Measurements from ENCODE around the gene ANKHD1.
A peak's percentile ranks its signal among the peaks of the same experiment; 100 is the strongest.

ANKHD1 gene

GRCh38 chr5:140401362-140402257 is at the start of gene ANKHD1:
ANKHD1 (plus strand) TSS chr5:140401833; CDS start chr5:140401968, 135 bp downstream.
- FAIRE-seq: peak; percentile 97
- peak; percentile 79 for DNase-seq (ENCODE audit: extremely low spot score, insufficient read length, low read depth)

- FAIRE-seq: no peak
- DNase-seq (ENCODE audit: extremely low spot score, insufficient read length, low read depth): no peak
Observed at GRCh38 chr5:140355546-140355945, 46.1 kb upstream of the ANKHD1 start.

GRCh38 chr5:140356853-140357725 is 44.5 kb upstream of the ANKHD1 start:
- peak; percentile 59 for FAIRE-seq
- no peak for DNase-seq (ENCODE audit: extremely low spot score, insufficient read length, low read depth)

- peak; percentile 79 for DNase-seq (ENCODE audit: extremely low spot score, insufficient read length, low read depth)
- FAIRE-seq: peak; percentile 84
Observed at GRCh38 chr5:140357726-140358093, 43.9 kb upstream of the ANKHD1 start.

- DNase-seq (ENCODE audit: extremely low spot score, insufficient read length, low read depth) (no peak), FAIRE-seq (no peak)
Observed at GRCh38 chr5:140358738-140359310, 42.8 kb upstream of the ANKHD1 start.

GRCh38 chr5:140360101-140360500 is 41.5 kb upstream of the ANKHD1 start, which contains the start of gene SLC4A9:
SLC4A9 (plus strand) TSS chr5:140360194; CDS start chr5:140360237, 43 bp downstream.
- DNase-seq (ENCODE audit: extremely low spot score, insufficient read length, low read depth) (no peak), FAIRE-seq (no peak)

GRCh38 chr5:140360681-140361479 is 40.8 kb upstream of the ANKHD1 start:
- no peak for FAIRE-seq
- no peak for DNase-seq (ENCODE audit: extremely low spot score, insufficient read length, low read depth)

GRCh38 chr5:140361901-140362300 is 39.7 kb upstream of the ANKHD1 start:
- no peak for FAIRE-seq
- no peak for DNase-seq (ENCODE audit: extremely low spot score, insufficient read length, low read depth)

GRCh38 chr5:140362311-140362710 is 39.3 kb upstream of the ANKHD1 start:
- DNase-seq (ENCODE audit: extremely low spot score, insufficient read length, low read depth): no peak
- FAIRE-seq: no peak

GRCh38 chr5:140362875-140363630 is 38.6 kb upstream of the ANKHD1 start:
- peak; percentile 73 for DNase-seq (ENCODE audit: extremely low spot score, insufficient read length, low read depth)
- FAIRE-seq: peak; percentile 88

- DNase-seq (ENCODE audit: extremely low spot score, insufficient read length, low read depth): no peak
- no peak for FAIRE-seq
Observed at GRCh38 chr5:140363631-140364471, 37.8 kb upstream of the ANKHD1 start.

GRCh38 chr5:140364472-140364765 is 37.2 kb upstream of the ANKHD1 start:
- FAIRE-seq: no peak
- DNase-seq (ENCODE audit: extremely low spot score, insufficient read length, low read depth): no peak

- FAIRE-seq (no peak), DNase-seq (ENCODE audit: extremely low spot score, insufficient read length, low read depth) (no peak)
Observed at GRCh38 chr5:140365282-140365681, 36.4 kb upstream of the ANKHD1 start.

GRCh38 chr5:140365941-140366340 is 35.7 kb upstream of the ANKHD1 start:
- FAIRE-seq: no peak

GRCh38 chr5:140366589-140367255 is 34.9 kb upstream of the ANKHD1 start:
- no peak for FAIRE-seq
- DNase-seq (ENCODE audit: extremely low spot score, insufficient read length, low read depth): no peak

More at GRCh38 chr5:140365941-140366340, 35.7 kb upstream of the ANKHD1 start:
- DNase-seq (ENCODE audit: extremely low spot score, insufficient read length, low read depth): no peak

- DNase-seq (ENCODE audit: extremely low spot score, insufficient read length, low read depth) (no peak), FAIRE-seq (no peak)
Observed at GRCh38 chr5:140367256-140368013, 34.2 kb upstream of the ANKHD1 start.
